Endothelial cell of umbilical vein (primary cell): Measurements from ENCODE around the gene DDR2. TPM values are rescaled to one million over a fixed set of nuclear protein-coding genes. Genes with fewer than 3 reads are reported as not detected.
A peak's percentile ranks its signal among the peaks of the same experiment; 100 is the strongest.
"Not testable (repeated sequence)": the region's sequence is repeated elsewhere in the genome, so short reads cannot be mapped to it uniquely, and the experiment has no call there.

Experiments used
- BruUV-seq: library from RNA; stranded (reverse); fragments of 400-500 nt; replicated peaks from 2 replicates; lab custom pipeline; 2021; lab: Mats Ljungman, UMichigan
- CTCF ChIA-PET: fragments of 300-600, 350-600 bp; sonication (Branson Sonifier 250); formaldehyde crosslinking; loops from one replicate; lab custom pipeline; 2021; ENCODE audit warnings: antibody characterized with exemption, inconsistent platforms; lab: Charles Lee
- POLR2A ChIA-PET: fragments of 300-600, 350-600 bp; sonication (Branson Sonifier 250); formaldehyde crosslinking; loops from one replicate; lab custom pipeline; 2021; ENCODE audit warnings: antibody characterized with exemption, inconsistent platforms; lab: Charles Lee
- DNase-seq: peaks from one replicate; pipeline ENCODE4 v3.0.0-alpha.2; 2011; ENCODE audit warnings: low read depth, low spot score
- FAIRE-seq: peaks from 2 replicates; lab custom pipeline; 2011; peaks lifted over from hg19 to GRCh38; lab: Jason Lieb, UNC
- H2AFZ ChIP-seq: 2 replicates; pipeline ENCODE4 v1.6.0; 2012; ENCODE audit warnings: low read depth, low read length, control low read depth, inconsistent platforms
- H3K27ac ChIP-seq: 2 replicates; pipeline ENCODE4 v1.5.1; 2011; ENCODE audit warnings: low read depth, mild to moderate bottlenecking, control low read depth, low read length, moderate library complexity; ENCODE audit not compliant: insufficient read depth
- H3K27me3 ChIP-seq, 2 experiments: 2 replicates each; pipeline versions ENCODE4 v1.6.0 to v1.6.1; 2011; ENCODE audit warnings: low read length in 2 of 2, mixed read lengths in 1 of 2; ENCODE audit not compliant: control insufficient read depth in 2 of 2, insufficient read depth in 2 of 2
- H3K36me3 ChIP-seq, 2 experiments: 2 replicates in 1 of 2; 3 replicates in 1 of 2; pipeline ENCODE4 v1.5.1; 2011; ENCODE audit warnings: low read length in 2 of 2, mild to moderate bottlenecking in 1 of 2, moderate library complexity in 1 of 2; ENCODE audit not compliant: control insufficient read depth in 2 of 2, insufficient read depth in 2 of 2; ENCODE audit errors: extremely low read depth in 1 of 2
- H3K4me1 ChIP-seq: 3 replicates; pipeline ENCODE4 v1.5.1; 2011; ENCODE audit warnings: mild to moderate bottlenecking, low read length; ENCODE audit not compliant: control insufficient read depth, insufficient read depth; ENCODE audit errors: extremely low read depth
- H3K4me2 ChIP-seq: 2 replicates; pipeline ENCODE4 v1.6.1; 2011; ENCODE audit warnings: low read length, control low read depth, mixed read lengths; ENCODE audit not compliant: insufficient read depth
- H3K4me3 ChIP-seq, 3 experiments: fragments of 200-600 bp in 1 of 3; sonication (generic), shearing (Covaris generic) in 1 of 3; replicated peaks in 1 of 3; 2 replicates each; pipeline ENCODE4 v1.5.1; 2011 to 2016; ENCODE audit warnings: control low read depth in 3 of 3, low read length in 3 of 3, mild to moderate bottlenecking in 2 of 3, inconsistent platforms in 1 of 3, low read depth in 1 of 3, moderate library complexity in 1 of 3; ENCODE audit not compliant: insufficient read depth in 1 of 3
- H3K79me2 ChIP-seq: 2 replicates; pipeline ENCODE4 v1.6.0; 2012; ENCODE audit warnings: low read length, inconsistent platforms; ENCODE audit not compliant: control insufficient read depth, insufficient read depth
- H3K9ac ChIP-seq: replicated peaks from 2 replicates; pipeline ENCODE3; 2011; ENCODE audit warnings: low read length, control low read depth; ENCODE audit not compliant: insufficient read depth; ENCODE audit errors: extremely low read depth
- H3K9me1 ChIP-seq: replicated peaks from 3 replicates; pipeline ENCODE4 v1.6.0; 2011; ENCODE audit warnings: mild to moderate bottlenecking, low read length; ENCODE audit not compliant: control insufficient read depth, insufficient read depth; ENCODE audit errors: extremely low read depth
- H3K9me3 ChIP-seq: replicated peaks from 2 replicates; pipeline ENCODE4 v1.5.1; 2012; ENCODE audit warnings: low read length, inconsistent platforms; ENCODE audit not compliant: control insufficient read depth, insufficient read depth
- H4K20me1 ChIP-seq: replicated peaks from 2 replicates; pipeline ENCODE3; 2011; ENCODE audit warnings: mild to moderate bottlenecking, low read length; ENCODE audit not compliant: control insufficient read depth, insufficient read depth; ENCODE audit errors: extremely low read depth
- CTCF ChIP-seq, 2 donors: IDR thresholded peaks; 1 replicate in 1 of 2; 2 replicates in 1 of 2; pipeline ENCODE4 v1.5.1; 2011; ENCODE audit warnings: low read length in 2 of 2, mild to moderate bottlenecking in 2 of 2, moderate library complexity in 2 of 2, control low read depth in 1 of 2, inconsistent platforms in 1 of 2, low read depth in 1 of 2; ENCODE audit not compliant: insufficient read depth in 1 of 2; ENCODE audit errors: extremely low read depth in 1 of 2
- dilution Hi-C: fragments of 300-500 bp; cut with MboI; formaldehyde crosslinking; loops from one replicate; pipeline ENCODE4 v1.15.0; 2019; ENCODE audit warnings: low sequenced_read_pairs; ENCODE audit not compliant: extremely low pct_ligation_motif_present
- intact Hi-C: fragments of 100-400 bp; cut with micrococcal nuclease; formaldehyde crosslinking; loops from one replicate; pipeline ENCODE4 v1.10.0; 2022
- polyA plus RNA-seq, 4 experiments: library from polyadenylated mRNA; depleted of rRNA in 3 of 4; stranded (reverse) in 3 of 4; unstranded in 1 of 4; fragments of >200 nt; gene quantifications; 2 replicates each; pipeline versions ENCODE4 v1.2.1 to v1.2.3, GENCODE V29; 2011 to 2012; ENCODE audit warnings: missing spikeins in 1 of 4
- total RNA-seq: library from RNA; stranded (reverse); gene quantifications from 2 replicates; pipeline ENCODE4 v1.2.3, GENCODE V29; 2021

DDR2 gene
- total and polyA plus RNA-seq, 2 donors (not counting 3 experiments of a cell fraction or from before 2014, with no cell fraction given), result 27.8 to 30.8 TPM

- CTCF ChIA-PET, result interaction anchor here (0.7 to 2.4 kb wide), 45 partner anchors 18 to 781 kb away, joined by 3 to 136 read pairs (median 4); partner anchors contain the start of gene DDR2
- peak; percentile 39 to 58 for TF ChIP-seq CTCF (IDR thresholded peaks at IDR 0.05; ENCODE audit: extremely low read depth in 1 of 2, insufficient read depth in 1 of 2, low read depth in 1 of 2, low read length in 2 of 2)
- H3K4me3 ChIP-seq, H3K4me2 ChIP-seq, H3K27me3 ChIP-seq, POLR2A ChIA-PET, H3K4me1 ChIP-seq, H3K36me3 ChIP-seq, BruUV-seq, H3K9ac ChIP-seq, H4K20me1 ChIP-seq, H2AFZ ChIP-seq, H3K27ac ChIP-seq, dilution Hi-C loops, H3K79me2 ChIP-seq, H3K9me1 ChIP-seq, H3K9me3 ChIP-seq: not testable (repeated sequence)
- intact Hi-C loops, result loop anchor here (1.0 kb wide), 1 partner anchor 187 kb away; no protein-coding TSS in a partner anchor
- peak; percentile 74 for DNase-seq
- FAIRE-seq, result peak; percentile 90
Measured at GRCh38 chr1:162799995-162800830, 167.9 kb downstream of the DDR2 start.

DNA sequence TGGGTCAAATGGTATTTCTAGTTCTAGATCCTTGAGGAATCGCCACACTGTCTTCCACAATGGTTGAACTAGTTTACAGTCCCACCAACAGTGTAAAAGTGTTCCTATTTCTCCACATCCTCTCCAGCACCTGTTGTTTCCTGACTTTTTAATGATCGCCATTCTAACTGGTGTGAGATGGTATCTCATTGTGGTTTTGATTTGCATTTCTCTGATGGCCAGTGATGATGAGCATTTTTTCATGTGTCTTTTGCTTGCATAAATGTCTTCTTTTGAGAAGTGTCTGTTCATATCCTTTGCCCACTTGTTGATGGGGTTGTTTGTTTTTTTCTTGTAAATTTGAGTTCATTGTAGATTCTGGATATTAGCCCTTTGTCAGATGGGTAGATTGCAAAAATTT is 175.2 kb downstream of the DDR2 start:
- FAIRE-seq, POLR2A ChIA-PET, intact Hi-C loops, H3K9me1 ChIP-seq, H3K27ac ChIP-seq, H3K36me3 ChIP-seq, DNase-seq, H3K9me3 ChIP-seq, CTCF ChIA-PET, H3K9ac ChIP-seq, H3K4me3 ChIP-seq, H2AFZ ChIP-seq, BruUV-seq, dilution Hi-C loops, H3K4me1 ChIP-seq, H4K20me1 ChIP-seq, H3K27me3 ChIP-seq, H3K79me2 ChIP-seq, H3K4me2 ChIP-seq: not testable (repeated sequence)

DNA sequence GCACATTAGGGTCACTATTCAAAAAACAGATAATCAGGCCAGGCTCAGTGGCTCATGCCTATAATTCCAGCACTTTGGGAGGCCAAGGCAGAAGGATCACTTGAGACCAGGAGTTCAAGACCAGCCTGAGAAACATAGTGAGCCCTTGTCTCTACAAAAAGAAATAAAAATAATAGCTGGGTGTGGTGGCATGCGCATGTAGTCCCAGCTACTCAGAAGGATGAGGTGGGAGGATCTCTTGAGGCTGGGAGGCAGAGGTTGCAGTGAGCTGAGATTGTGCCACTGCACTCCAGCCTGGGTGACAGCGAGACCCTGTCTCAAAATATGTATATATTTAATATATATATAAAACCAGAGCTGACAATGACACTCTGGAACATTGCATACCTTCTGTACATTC is 180.1 kb downstream of the DDR2 start:
- CTCF ChIA-PET, H2AFZ ChIP-seq, dilution Hi-C loops, H3K27ac ChIP-seq, DNase-seq, FAIRE-seq, H3K9ac ChIP-seq, POLR2A ChIA-PET, H3K4me1 ChIP-seq, H3K4me2 ChIP-seq, H3K36me3 ChIP-seq, H4K20me1 ChIP-seq, H3K9me3 ChIP-seq, H3K4me3 ChIP-seq, H3K27me3 ChIP-seq, intact Hi-C loops, H3K79me2 ChIP-seq, H3K9me1 ChIP-seq: not testable (repeated sequence)
- BruUV-seq, result TSS peak; percentile 51
